Parietal lobe (tissue), 1 donor: ENCODE measurements around the gene RHCE. TPM values are rescaled to one million over a fixed set of nuclear protein-coding genes. Genes with fewer than 3 reads are reported as not detected.

ENCODE experiments used
- total RNA-seq: library from RNA; depleted of rRNA; stranded (reverse); fragments of >200 nt; gene quantifications from one replicate; pipeline ENCODE4 v1.2.3, GENCODE V29; 2014

Gene RHCE
- not detected for total RNA-seq

DNA sequence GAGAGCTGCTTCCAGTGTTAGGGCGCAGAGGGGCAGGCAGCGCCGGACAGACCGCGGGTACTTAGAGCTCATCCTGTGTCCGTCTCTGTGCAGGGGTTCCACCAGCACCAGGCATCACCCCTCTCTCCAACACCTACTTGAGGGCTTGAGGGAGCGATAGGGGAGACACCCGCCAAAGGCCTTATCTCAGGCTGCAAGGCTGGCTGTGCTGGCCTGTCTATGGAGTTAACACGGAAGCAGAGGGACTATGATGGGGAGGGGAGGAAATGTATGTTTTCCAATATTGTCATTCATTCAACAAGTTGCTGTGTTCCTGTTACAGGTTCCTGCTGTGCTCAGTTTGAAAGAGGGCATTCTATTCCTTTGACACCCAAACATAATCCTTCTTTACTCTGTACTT is at the start of gene RHCE:
RHCE (minus strand) TSS at position 111 of the 400 bp plus-strand sequence; CDS start at position 72, 39 bp downstream.

DNA sequence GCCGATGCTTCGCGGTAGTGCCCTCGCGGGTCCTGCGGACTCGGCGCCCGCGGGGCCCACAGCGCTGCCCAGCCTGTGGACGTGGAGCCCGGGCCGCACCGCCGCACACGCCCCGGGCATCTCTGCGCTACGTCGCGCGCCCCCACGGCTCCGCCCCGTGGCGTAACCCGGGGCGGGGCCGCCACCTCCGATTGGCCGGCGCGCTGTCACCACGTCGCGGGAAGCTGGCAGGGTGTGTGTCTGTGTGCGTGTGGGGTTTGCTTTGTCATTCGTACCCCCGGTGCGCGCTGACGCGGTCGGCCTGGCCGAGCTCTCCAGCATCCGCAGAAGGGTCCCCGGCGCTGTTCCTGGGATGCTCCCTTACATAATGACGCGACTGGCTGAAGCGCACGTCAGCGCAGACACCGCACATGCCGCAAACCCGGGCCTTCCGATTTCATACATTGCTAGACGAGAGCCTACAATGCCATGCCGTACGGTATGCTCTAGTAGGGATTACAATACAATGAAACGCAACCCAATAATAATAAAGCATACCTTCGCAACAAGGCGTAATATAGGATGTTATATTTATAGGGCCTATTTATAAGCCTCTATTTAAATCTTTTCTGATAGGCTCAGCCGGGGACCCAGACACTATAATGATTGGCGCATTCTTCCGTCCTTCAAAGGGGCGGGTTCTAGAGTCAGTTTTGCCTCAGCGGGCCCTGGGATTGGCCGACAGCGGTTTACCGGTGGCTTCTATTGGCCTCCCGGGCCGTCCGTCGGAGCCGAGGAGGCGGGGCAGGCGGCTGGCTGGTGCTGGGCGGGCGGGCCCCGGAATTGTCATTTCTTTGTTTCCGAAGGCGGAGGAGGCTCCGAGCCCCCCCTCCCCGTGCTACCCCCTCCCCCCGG is 9.7 kb upstream of the RHCE start, which contains the start of gene MACO1:
MACO1 (plus strand) TSS at position 825 of the 894 bp plus-strand sequence. CDS start 202 bp downstream, outside the sequence.

DNA sequence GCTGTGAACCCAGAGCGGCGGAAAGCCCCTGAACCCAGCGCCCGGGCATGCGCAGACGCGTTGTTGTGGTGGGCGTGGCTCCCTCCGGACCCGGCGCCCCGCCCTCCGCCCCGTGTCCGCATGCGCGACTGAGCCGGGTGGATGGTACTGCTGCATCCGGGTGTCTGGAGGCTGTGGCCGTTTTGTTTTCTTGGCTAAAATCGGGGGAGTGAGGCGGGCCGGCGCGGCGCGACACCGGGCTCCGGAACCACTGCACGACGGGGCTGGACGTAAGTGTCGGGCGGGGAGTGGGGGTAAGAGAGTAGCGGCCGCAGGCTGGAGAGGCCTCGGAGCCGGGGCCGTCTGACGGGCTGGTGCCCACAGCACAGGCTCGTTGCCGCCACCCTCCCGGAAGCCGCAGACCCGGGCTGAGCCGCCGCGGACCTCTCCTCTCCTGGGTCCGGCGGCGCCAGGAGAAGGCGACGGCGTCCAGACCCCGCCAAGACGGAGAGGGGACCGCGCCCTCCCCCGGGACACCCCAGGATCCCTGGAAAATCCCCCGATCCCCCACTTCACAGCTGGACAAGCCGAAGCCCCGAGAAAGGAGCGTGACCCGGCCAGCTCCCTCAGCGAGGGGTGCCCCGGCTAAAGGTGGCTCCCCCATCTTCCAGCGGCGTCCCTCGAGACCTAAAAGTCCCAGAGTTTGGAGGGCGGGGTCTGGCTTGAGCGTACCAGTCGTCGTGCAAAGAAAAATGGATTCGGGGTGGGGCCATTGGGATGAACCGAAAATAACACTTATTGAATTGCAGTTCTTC is 82.2 kb downstream of the RHCE start, which contains the start of gene TMEM50A:
TMEM50A (plus strand) TSS at position 147 of the 794 bp plus-strand sequence. CDS start 2,153 bp downstream, outside the sequence.

Other genes with a start within 250 kb of the RHCE start
- 31.9 TPM for gene SYF2, start 188.3 kb downstream of the RHCE start, total RNA-seq
- gene RSRP1, start 173.4 kb downstream of the RHCE start, total RNA-seq = 121 TPM
- gene RHD, start 148.3 kb downstream of the RHCE start, total RNA-seq = not detected
- gene TMEM50A, start 82.5 kb downstream of the RHCE start, total RNA-seq = 99.5 TPM
- gene MACO1, start 10.1 kb upstream of the RHCE start, total RNA-seq = 73.2 TPM
- gene LDLRAP1, start 122.8 kb upstream of the RHCE start, total RNA-seq = 1.3 TPM
- gene MAN1C1, start 196.0 kb upstream of the RHCE start, total RNA-seq = 14.7 TPM